GM18873 (cell line): Measurements from ENCODE around the gene SPATS2L.

Experiments
- ATAC-seq: cut with Tn5 transposase; IDR thresholded peaks from one replicate; pipeline ENCODE4 v1.9.1; 2021; ENCODE audit warnings: mild to moderate bottlenecking, moderate library complexity, moderate number of reproducible peaks; ENCODE audit not compliant: unreplicated experiment, low FRiP score

SPATS2L gene

GRCh38 chr2:200367155-200367554, 60.7 kb downstream of the SPATS2L start:
- ATAC-seq = no peak

GRCh38 chr2:200369886-200370285, 63.4 kb downstream of the SPATS2L start:
- no peak for ATAC-seq

GRCh38 chr2:200373231-200373630, 66.7 kb downstream of the SPATS2L start:
- no peak for ATAC-seq

GRCh38 chr2:200373973-200374416, 67.5 kb downstream of the SPATS2L start:
- peak; percentile 90 for ATAC-seq

GRCh38 chr2:200376513-200377354, 70.2 kb downstream of the SPATS2L start:
- no peak for ATAC-seq

- ATAC-seq = no peak
Measured at GRCh38 chr2:200377355-200378336, 71.2 kb downstream of the SPATS2L start.

GRCh38 chr2:200378652-200379290, 72.3 kb downstream of the SPATS2L start:
- ATAC-seq = no peak

GRCh38 chr2:200379481-200380090, 73.1 kb downstream of the SPATS2L start:
- no peak for ATAC-seq

GRCh38 chr2:200380091-200380561, 73.6 kb downstream of the SPATS2L start:
- ATAC-seq = no peak

- ATAC-seq = no peak
Measured at GRCh38 chr2:200380833-200381542, 74.5 kb downstream of the SPATS2L start.

- no peak for ATAC-seq
Measured at GRCh38 chr2:200382874-200383273, 76.4 kb downstream of the SPATS2L start.

GRCh38 chr2:200383380-200384110, 77.1 kb downstream of the SPATS2L start:
- peak; percentile 73 for ATAC-seq

- ATAC-seq = no peak
Measured at GRCh38 chr2:200385063-200385635, 78.7 kb downstream of the SPATS2L start.

GRCh38 chr2:200393191-200393590, 86.7 kb downstream of the SPATS2L start:
- no peak for ATAC-seq

- no peak for ATAC-seq
Measured at GRCh38 chr2:200394045-200394444, 87.6 kb downstream of the SPATS2L start.

GRCh38 chr2:200396781-200397242, 90.3 kb downstream of the SPATS2L start:
- ATAC-seq = no peak

- no peak for ATAC-seq
Measured at GRCh38 chr2:200397785-200398184, 91.3 kb downstream of the SPATS2L start.

GRCh38 chr2:200399046-200399445, 92.6 kb downstream of the SPATS2L start:
- no peak for ATAC-seq
